IPS-15b (cell line): ENCODE data around the gene FERMT2.
"Not testable (repeated sequence)": the region's sequence is repeated elsewhere in the genome, so short reads cannot be mapped to it uniquely, and the experiment has no call there.

Source experiments
- H3K27me3 ChIP-seq: one replicate; pipeline ENCODE4 v1.6.1; 2013; ENCODE audit warnings: low read length; ENCODE audit not compliant: control insufficient read depth, insufficient read depth
- H3K36me3 ChIP-seq: one replicate; pipeline ENCODE4 v1.6.1; 2013; ENCODE audit warnings: low read length; ENCODE audit not compliant: control insufficient read depth, insufficient read depth
- H3K4me1 ChIP-seq: one replicate; pipeline ENCODE4 v1.6.1; 2013; ENCODE audit warnings: mild to moderate bottlenecking, low read length; ENCODE audit not compliant: control insufficient read depth, insufficient read depth
- H3K4me3 ChIP-seq: one replicate; pipeline ENCODE4 v1.5.1; 2013; ENCODE audit warnings: low read depth, low read length
- H3K9ac ChIP-seq: one replicate; pipeline ENCODE4 v1.6.1; 2013; ENCODE audit warnings: low read depth, mild to moderate bottlenecking, low read length
- H3K9me3 ChIP-seq: one replicate; pipeline ENCODE4 v1.6.1; 2013; ENCODE audit warnings: mild to moderate bottlenecking, low read length; ENCODE audit not compliant: control insufficient read depth, insufficient read depth

Gene FERMT2

GRCh38 chr14:52875707-52876106 lies 75.1 kb downstream of the FERMT2 start:
- Histone ChIP-seq H3K4me3 (no peak overlapping the region), H3K9ac (no peak overlapping the region), H3K9me3 (no peaks in the 10 kb centered on the region), H3K27me3 (no peaks in the 10 kb centered on the region), H3K36me3 (peaks cover 11% of the 10 kb centered on the region), H3K4me1 (peaks cover 7% of the 10 kb centered on the region)

- no peak overlapping the region for H3K4me3 ChIP-seq
- no peaks in the 10 kb centered on the region for H3K27me3 ChIP-seq
- H3K9me3 ChIP-seq, result no peaks in the 10 kb centered on the region
- H3K9ac ChIP-seq, result no peak overlapping the region
- peaks cover 7% of the 10 kb centered on the region for H3K4me1 ChIP-seq
- H3K36me3 ChIP-seq, result peaks cover 15% of the 10 kb centered on the region
Measured at GRCh38 chr14:52874389-52874788, 76.5 kb downstream of the FERMT2 start.

- Histone ChIP-seq H3K9me3 (no peaks in the 10 kb centered on the region), H3K36me3 (peaks cover 15% of the 10 kb centered on the region), H3K4me3 (no peak overlapping the region), H3K9ac (no peak overlapping the region), H3K4me1 (peaks cover 7% of the 10 kb centered on the region), H3K27me3 (no peaks in the 10 kb centered on the region)
Measured at GRCh38 chr14:52873694-52874093, 77.2 kb downstream of the FERMT2 start.

- Histone ChIP-seq H3K9ac (no peak overlapping the region), H3K36me3 (peaks cover 21% of the 10 kb centered on the region), H3K9me3 (no peaks in the 10 kb centered on the region), H3K27me3 (no peaks in the 10 kb centered on the region), H3K4me3 (no peak overlapping the region), H3K4me1 (peaks cover 7% of the 10 kb centered on the region)
Measured at GRCh38 chr14:52873065-52873464, 77.8 kb downstream of the FERMT2 start.

GRCh38 chr14:52871606-52872005 lies 79.2 kb downstream of the FERMT2 start:
- Histone ChIP-seq H3K9me3 (no peaks in the 10 kb centered on the region), H3K36me3 (peaks cover 21% of the 10 kb centered on the region), H3K9ac (no peak overlapping the region), H3K4me1 (peaks cover 7% of the 10 kb centered on the region), H3K4me3 (no peak overlapping the region), H3K27me3 (no peaks in the 10 kb centered on the region)

GRCh38 chr14:52868911-52869618 lies 81.8 kb downstream of the FERMT2 start:
- peaks cover 7% of the 10 kb centered on the region for H3K4me1 ChIP-seq
- no peaks in the 10 kb centered on the region for H3K9me3 ChIP-seq
- H3K27me3 ChIP-seq, result no peaks in the 10 kb centered on the region
- H3K9ac ChIP-seq, result no peak overlapping the region
- H3K36me3 ChIP-seq, result peaks cover 21% of the 10 kb centered on the region
- H3K4me3 ChIP-seq, result no peak overlapping the region

GRCh38 chr14:52864893-52865292 lies 86.0 kb downstream of the FERMT2 start:
- not testable (repeated sequence) for H3K9me3 ChIP-seq, H3K27me3 ChIP-seq, H3K4me1 ChIP-seq, H3K36me3 ChIP-seq, H3K4me3 ChIP-seq, H3K9ac ChIP-seq

GRCh38 chr14:52863334-52863700 lies 87.5 kb downstream of the FERMT2 start:
- Histone ChIP-seq H3K4me3 (no peak overlapping the region), H3K36me3 (peaks cover 5% of the 10 kb centered on the region), H3K9me3 (no peaks in the 10 kb centered on the region), H3K27me3 (no peaks in the 10 kb centered on the region), H3K9ac (no peak overlapping the region), H3K4me1 (no peaks in the 10 kb centered on the region)

- Histone ChIP-seq H3K36me3 (peaks cover 4% of the 10 kb centered on the region), H3K4me1 (no peaks in the 10 kb centered on the region), H3K9ac (no peak overlapping the region), H3K27me3 (no peaks in the 10 kb centered on the region), H3K9me3 (no peaks in the 10 kb centered on the region), H3K4me3 (no peak overlapping the region)
Measured at GRCh38 chr14:52862632-52863333, 88.1 kb downstream of the FERMT2 start.

- H3K9me3 ChIP-seq, result no peaks in the 10 kb centered on the region
- H3K27me3 ChIP-seq, result no peaks in the 10 kb centered on the region
- no peak overlapping the region for H3K4me3 ChIP-seq
- peaks cover 4% of the 10 kb centered on the region for H3K36me3 ChIP-seq
- H3K9ac ChIP-seq, result no peak overlapping the region
- H3K4me1 ChIP-seq, result no peaks in the 10 kb centered on the region
Measured at GRCh38 chr14:52861403-52861802, 89.4 kb downstream of the FERMT2 start.

- Histone ChIP-seq H3K36me3 (peaks cover 4% of the 10 kb centered on the region), H3K9ac (no peak overlapping the region), H3K4me3 (no peak overlapping the region), H3K9me3 (no peaks in the 10 kb centered on the region), H3K27me3 (no peaks in the 10 kb centered on the region), H3K4me1 (no peaks in the 10 kb centered on the region)
Measured at GRCh38 chr14:52860910-52861309, 89.9 kb downstream of the FERMT2 start.

- H3K4me1 ChIP-seq, result no peaks in the 10 kb centered on the region
- H3K9me3 ChIP-seq, result no peaks in the 10 kb centered on the region
- no peaks in the 10 kb centered on the region for H3K27me3 ChIP-seq
- H3K9ac ChIP-seq, result no peak overlapping the region
- peaks cover 4% of the 10 kb centered on the region for H3K36me3 ChIP-seq
- no peak overlapping the region for H3K4me3 ChIP-seq
Measured at GRCh38 chr14:52860209-52860608, 90.6 kb downstream of the FERMT2 start.
